Progenitor cell of endocrine pancreas (in vitro differentiated cells): Measurements from ENCODE around the gene RAB41. TPM values are rescaled to one million over a fixed set of nuclear protein-coding genes. Genes with fewer than 3 reads are reported as not detected.
A peak's percentile ranks its signal among the peaks of the same experiment; 100 is the strongest.
"Not testable (repeated sequence)": the region's sequence is repeated elsewhere in the genome, so short reads cannot be mapped to it uniquely, and the experiment has no call there.

ENCODE experiments used
- DNase-seq: peaks from one replicate; pipeline ENCODE4 v3.0.0; 2021; ENCODE audit warnings: low spot score; ENCODE audit not compliant: unreplicated experiment
- H3K27ac Mint-ChIP-seq: 2 replicates; pipeline ENCODE4 v1.8.0; 2021; ENCODE audit warnings: mild to moderate bottlenecking, moderate library complexity, mixed read lengths
- H3K27me3 Mint-ChIP-seq: 2 replicates; pipeline ENCODE4 v1.8.0; 2021; ENCODE audit warnings: mixed read lengths
- H3K36me3 Mint-ChIP-seq: 2 replicates; pipeline ENCODE4 v1.8.0; 2022; ENCODE audit warnings: mixed read lengths; ENCODE audit not compliant: insufficient read depth
- H3K4me1 Mint-ChIP-seq: 2 replicates; pipeline ENCODE4 v1.8.0; 2021; ENCODE audit warnings: low read depth, mixed read lengths
- H3K4me3 Mint-ChIP-seq: 2 replicates; pipeline ENCODE4 v1.8.0; 2021; ENCODE audit warnings: low read depth, mild to moderate bottlenecking, moderate library complexity, mixed read lengths
- H3K9me3 Mint-ChIP-seq: 2 replicates; pipeline ENCODE4 v1.8.0; 2021; ENCODE audit warnings: low read depth, mixed read lengths
- CTCF ChIP-seq: fragments of 200-600 bp; sonication (generic); IDR thresholded peaks from one replicate; pipeline ENCODE4 v1.5.0; 2021; ENCODE audit warnings: antibody characterized with exemption, mild to moderate bottlenecking; ENCODE audit not compliant: unreplicated experiment
- total RNA-seq: library from RNA; stranded (reverse); gene quantifications from 2 replicates; pipeline ENCODE4 v1.2.1, GENCODE V29; 2021

Gene RAB41
- total RNA-seq, 1 donor from 2014 or later = not detected

GRCh38 chrX:70268034-70268433 lies 13.9 kb upstream of the RAB41 start, which contains the start of gene ARR3:
Gene ARR3 (plus strand): TSS chrX:70268334. CDS start chrX:70269386, 1,052 bp downstream.
- peaks cover 32% of the 10 kb centered on the region for H3K9me3 Mint-ChIP-seq
- no peak for TF ChIP-seq CTCF
- no peak for DNase-seq
- no peak within 1 kb of the TSS for H3K27ac Mint-ChIP-seq
- H3K27me3 Mint-ChIP-seq = peaks cover 8% of the 10 kb centered on the region
- H3K4me3 Mint-ChIP-seq = no peak within 1 kb of the TSS
- no peaks in the 10 kb centered on the region for H3K36me3 Mint-ChIP-seq
- H3K4me1 Mint-ChIP-seq = no peaks in the 10 kb centered on the region

GRCh38 chrX:70274029-70274428 lies 7.9 kb upstream of the RAB41 start:
- not testable (repeated sequence) for H3K36me3 Mint-ChIP-seq, H3K4me1 Mint-ChIP-seq, H3K27ac Mint-ChIP-seq, DNase-seq, H3K4me3 Mint-ChIP-seq, H3K27me3 Mint-ChIP-seq
- H3K9me3 Mint-ChIP-seq = peaks cover 13% of the 10 kb centered on the region

GRCh38 chrX:70279081-70279480 lies 2.9 kb upstream of the RAB41 start:
- H3K4me3 Mint-ChIP-seq = no peak overlapping the region
- peaks cover 1% of the 10 kb centered on the region for H3K4me1 Mint-ChIP-seq
- H3K27ac Mint-ChIP-seq = no peak overlapping the region

GRCh38 chrX:70280573-70280972 lies 1.4 kb upstream of the RAB41 start:
- no peak for TF ChIP-seq CTCF
- no peak for DNase-seq
- Mint-ChIP-seq H3K27me3 (no peaks in the 10 kb centered on the region), H3K4me3 (no peak overlapping the region), H3K9me3 (peaks cover 11% of the 10 kb centered on the region), H3K36me3 (peaks cover 6% of the 10 kb centered on the region), H3K27ac (no peak overlapping the region), H3K4me1 (peaks cover 2% of the 10 kb centered on the region)

More at GRCh38 chrX:70279081-70279480, 2.9 kb upstream of the RAB41 start:
- peaks cover 6% of the 10 kb centered on the region for H3K36me3 Mint-ChIP-seq
- TF ChIP-seq CTCF = no peak
- H3K9me3 Mint-ChIP-seq = peaks cover 11% of the 10 kb centered on the region
- no peaks in the 10 kb centered on the region for H3K27me3 Mint-ChIP-seq
- DNase-seq = no peak

GRCh38 chrX:70289168-70289792 lies 7.3 kb downstream of the RAB41 start:
- no peak for DNase-seq
- Mint-ChIP-seq H3K9me3 (peaks cover 2% of the 10 kb centered on the region), H3K27me3 (no peaks in the 10 kb centered on the region), H3K4me1 (peaks cover 9% of the 10 kb centered on the region), H3K36me3 (no peaks in the 10 kb centered on the region), H3K4me3 (peak overlapping the region; percentile 91), H3K27ac (peak overlapping the region; percentile 88)
- TF ChIP-seq CTCF = no peak
